Measurements from ENCODE around the gene ELAVL1. TPM values are rescaled to one million over a fixed set of nuclear protein-coding genes. Genes with fewer than 3 reads are reported as not detected.

ELAVL1 gene
- total RNA-seq, 1 donor from 2014 or later: 107 TPM

DNA sequence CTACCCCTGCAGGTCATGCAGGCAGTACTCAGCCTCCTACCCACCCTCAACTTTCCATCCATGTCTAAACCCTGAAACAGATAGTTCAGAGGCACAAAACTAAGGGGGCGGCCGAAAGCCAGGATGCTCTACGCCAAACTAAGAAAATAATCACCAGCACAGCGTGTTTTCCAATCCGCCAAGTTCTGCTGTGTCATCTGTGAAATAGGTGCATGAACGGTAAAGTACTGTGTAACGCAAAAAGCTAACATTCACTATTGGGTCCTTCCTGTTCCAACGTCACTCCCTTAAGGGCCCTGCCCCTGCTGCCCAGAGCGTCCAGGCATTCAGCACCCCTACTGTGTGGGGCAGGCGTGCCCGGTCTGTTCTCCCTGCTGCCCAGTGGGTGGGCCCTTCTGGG, 49.7 kb downstream of the ELAVL1 start:
- no peak for FAIRE-seq
- Histone ChIP-seq H3K27me3 (ENCODE audit: insufficient read depth, low read length) (no peaks in the 10 kb centered on the region), H3K9me3 (ENCODE audit: insufficient read depth, low read depth, low read length) (no peaks in the 10 kb centered on the region), H3K4me3 (ENCODE audit: insufficient read depth, low read depth, low read length) (no peak overlapping the region), H2AFZ (ENCODE audit: low read depth, low read length) (no peak overlapping the region), H3K4me2 (ENCODE audit: low read length) (no peak overlapping the region), H3K79me2 (ENCODE audit: insufficient read depth, low read length) (no peaks in the 10 kb centered on the region), H3K9ac (ENCODE audit: low read length) (no peak overlapping the region), H3K36me3 (ENCODE audit: insufficient read depth, low read length) (peaks cover 2% of the 10 kb centered on the region), H4K20me1 (ENCODE audit: insufficient read depth, low read length) (no peaks in the 10 kb centered on the region), H3K27ac (ENCODE audit: low read depth, low read length) (no peak overlapping the region), H3K4me1 (ENCODE audit: insufficient read depth, low read length) (peaks cover 3% of the 10 kb centered on the region)
- TF ChIP-seq, protein P1, sequence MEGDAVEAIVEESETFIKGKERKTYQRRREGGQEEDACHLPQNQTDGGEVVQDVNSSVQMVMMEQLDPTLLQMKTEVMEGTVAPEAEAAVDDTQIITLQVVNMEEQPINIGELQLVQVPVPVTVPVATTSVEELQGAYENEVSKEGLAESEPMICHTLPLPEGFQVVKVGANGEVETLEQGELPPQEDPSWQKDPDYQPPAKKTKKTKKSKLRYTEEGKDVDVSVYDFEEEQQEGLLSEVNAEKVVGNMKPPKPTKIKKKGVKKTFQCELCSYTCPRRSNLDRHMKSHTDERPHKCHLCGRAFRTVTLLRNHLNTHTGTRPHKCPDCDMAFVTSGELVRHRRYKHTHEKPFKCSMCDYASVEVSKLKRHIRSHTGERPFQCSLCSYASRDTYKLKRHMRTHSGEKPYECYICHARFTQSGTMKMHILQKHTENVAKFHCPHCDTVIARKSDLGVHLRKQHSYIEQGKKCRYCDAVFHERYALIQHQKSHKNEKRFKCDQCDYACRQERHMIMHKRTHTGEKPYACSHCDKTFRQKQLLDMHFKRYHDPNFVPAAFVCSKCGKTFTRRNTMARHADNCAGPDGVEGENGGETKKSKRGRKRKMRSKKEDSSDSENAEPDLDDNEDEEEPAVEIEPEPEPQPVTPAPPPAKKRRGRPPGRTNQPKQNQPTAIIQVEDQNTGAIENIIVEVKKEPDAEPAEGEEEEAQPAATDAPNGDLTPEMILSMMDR (IDR thresholded peaks at IDR 0.05; ENCODE audit: insufficient read depth, low read depth, low read length): no peak
- no peak for TF ChIP-seq EZH2 (IDR thresholded peaks at IDR 0.05; ENCODE audit: insufficient read depth, low read length)
- Mint-ChIP-seq H3K36me3 (ENCODE audit: low read depth, unreplicated experiment) (peaks cover 2% of the 10 kb centered on the region), H3K9me3 (ENCODE audit: unreplicated experiment) (no peaks in the 10 kb centered on the region), H3K27ac (ENCODE audit: unreplicated experiment) (peak overlapping the region; percentile 12), H3K4me1 (ENCODE audit: low read depth, unreplicated experiment) (no peaks in the 10 kb centered on the region), H3K27me3 (ENCODE audit: low read depth, unreplicated experiment) (no peaks in the 10 kb centered on the region), H3K4me3 (ENCODE audit: unreplicated experiment) (no peak overlapping the region)
- DNase-seq (ENCODE audit: low read depth): no peak

GRCh38 chr19:7953576-7953975, 51.9 kb downstream of the ELAVL1 start:
- H3K9me3 Mint-ChIP-seq (ENCODE audit: unreplicated experiment): no peaks in the 10 kb centered on the region
- peaks cover 2% of the 10 kb centered on the region for H3K36me3 Mint-ChIP-seq (ENCODE audit: low read depth, unreplicated experiment)
- no peak overlapping the region for H3K4me2 ChIP-seq (ENCODE audit: low read length)
- no peak overlapping the region for H2AFZ ChIP-seq (ENCODE audit: low read depth, low read length)
- FAIRE-seq (no peak), DNase-seq (ENCODE audit: low read depth) (no peak)
- H3K27me3 Mint-ChIP-seq (ENCODE audit: low read depth, unreplicated experiment): no peaks in the 10 kb centered on the region
- no peak overlapping the region for H3K4me3 Mint-ChIP-seq (ENCODE audit: unreplicated experiment)
- H3K9me3 ChIP-seq (ENCODE audit: insufficient read depth, low read depth, low read length): no peaks in the 10 kb centered on the region
- no peak overlapping the region for H3K27ac ChIP-seq (ENCODE audit: low read depth, low read length)
- no peaks in the 10 kb centered on the region for H3K4me1 Mint-ChIP-seq (ENCODE audit: low read depth, unreplicated experiment)
- H3K79me2 ChIP-seq (ENCODE audit: insufficient read depth, low read length): no peaks in the 10 kb centered on the region
- H3K27ac Mint-ChIP-seq (ENCODE audit: unreplicated experiment): no peak overlapping the region
- no peaks in the 10 kb centered on the region for H3K27me3 ChIP-seq (ENCODE audit: insufficient read depth, low read length)
- H4K20me1 ChIP-seq (ENCODE audit: insufficient read depth, low read length): no peaks in the 10 kb centered on the region
- H3K9ac ChIP-seq (ENCODE audit: low read length): no peak overlapping the region
- TF ChIP-seq EZH2 (IDR thresholded peaks at IDR 0.05; ENCODE audit: insufficient read depth, low read length): no peak
- TF ChIP-seq, protein P1 (IDR thresholded peaks at IDR 0.05; ENCODE audit: insufficient read depth, low read depth, low read length): no peak
- H3K4me1 ChIP-seq (ENCODE audit: insufficient read depth, low read length): peaks cover 3% of the 10 kb centered on the region
- no peak overlapping the region for H3K4me3 ChIP-seq (ENCODE audit: insufficient read depth, low read depth, low read length)
- H3K36me3 ChIP-seq (ENCODE audit: insufficient read depth, low read length): no peaks in the 10 kb centered on the region

- no peaks in the 10 kb centered on the region for H3K9me3 ChIP-seq (ENCODE audit: insufficient read depth, low read depth, low read length)
- Mint-ChIP-seq H3K4me1 (ENCODE audit: low read depth, unreplicated experiment) (no peaks in the 10 kb centered on the region), H3K36me3 (ENCODE audit: low read depth, unreplicated experiment) (peaks cover 3% of the 10 kb centered on the region), H3K27me3 (ENCODE audit: low read depth, unreplicated experiment) (no peaks in the 10 kb centered on the region), H3K4me3 (ENCODE audit: unreplicated experiment) (no peak overlapping the region), H3K27ac (ENCODE audit: unreplicated experiment) (no peak overlapping the region), H3K9me3 (ENCODE audit: unreplicated experiment) (no peaks in the 10 kb centered on the region)
- H3K4me2 ChIP-seq (ENCODE audit: low read length): peak overlapping the region; percentile 6
- TF ChIP-seq EZH2 (IDR thresholded peaks at IDR 0.05; ENCODE audit: insufficient read depth, low read length): no peak
- TF ChIP-seq, protein P1 (IDR thresholded peaks at IDR 0.05; ENCODE audit: insufficient read depth, low read depth, low read length): no peak
- no peaks in the 10 kb centered on the region for H3K27me3 ChIP-seq (ENCODE audit: insufficient read depth, low read length)
- peaks cover 3% of the 10 kb centered on the region for H3K4me1 ChIP-seq (ENCODE audit: insufficient read depth, low read length)
- DNase-seq (ENCODE audit: low read depth) (peak; percentile 16), FAIRE-seq (no peak)
- H3K9ac ChIP-seq (ENCODE audit: low read length): no peak overlapping the region
- H3K79me2 ChIP-seq (ENCODE audit: insufficient read depth, low read length): no peaks in the 10 kb centered on the region
- H2AFZ ChIP-seq (ENCODE audit: low read depth, low read length): no peak overlapping the region
- no peaks in the 10 kb centered on the region for H4K20me1 ChIP-seq (ENCODE audit: insufficient read depth, low read length)
- no peak overlapping the region for H3K27ac ChIP-seq (ENCODE audit: low read depth, low read length)
- no peak overlapping the region for H3K4me3 ChIP-seq (ENCODE audit: insufficient read depth, low read depth, low read length)
- no peaks in the 10 kb centered on the region for H3K36me3 ChIP-seq (ENCODE audit: insufficient read depth, low read length)
These were observed 52.4 kb downstream of the ELAVL1 start for GRCh38 chr19:7953060-7953459.
